HCT116 (cell line): ENCODE results near the gene ELAVL3. TPM values are rescaled to one million over a fixed set of nuclear protein-coding genes. Genes with fewer than 3 reads are reported as not detected.

Experiments
- ATAC-seq: fragments of 200-7000 bp; cut with Tn5 transposase; 2 replicates; pipeline ENCODE4 v1.9.1; 2020; ENCODE audit warnings: mild to moderate bottlenecking, moderate library complexity
- BruUV-seq: library from RNA; stranded (reverse); fragments of 400-500 nt; replicated peaks from 2 replicates; lab custom pipeline; 2021; lab: Mats Ljungman, UMichigan
- CTCF ChIA-PET: fragments of 300-600 bp; sonication (Branson Sonifier 250); formaldehyde crosslinking; loops from one replicate; lab custom pipeline; 2021; ENCODE audit warnings: antibody characterized with exemption; lab: Charles Lee
- POLR2A ChIA-PET: fragments of 300-600, 350-600 bp; sonication (Branson Sonifier 250); formaldehyde crosslinking; loops from one replicate; lab custom pipeline; 2021; ENCODE audit warnings: antibody characterized with exemption; lab: Charles Lee
- RAD21 ChIA-PET, 2 experiments: fragments of 300-600 bp; sonication (Branson Sonifier 250); formaldehyde crosslinking; loops; one replicate each; lab custom pipeline; 2023; ENCODE audit warnings: low total read pairs in 2 of 2; ENCODE audit not compliant: uncharacterized antibody in 2 of 2, unreplicated experiment in 2 of 2, low non-redundant PET in 1 of 2; lab: Charles Lee
- DNase-seq: peaks from one replicate; pipeline ENCODE4 v3.0.0-alpha.2; 2010; ENCODE audit warnings: low read depth, low spot score
- H2AFZ ChIP-seq: fragments of 200-600 bp; shearing (Covaris generic), sonication (generic); 2 replicates; pipeline ENCODE4 v1.6.1; 2017; ENCODE audit warnings: low read depth, mixed run types, mixed read lengths, antibody characterized with exemption, low read length; ENCODE audit not compliant: poor library complexity, severe bottlenecking
- H3K27ac ChIP-seq: 2 replicates; pipeline ENCODE4 v1.5.1; 2012; ENCODE audit warnings: low read depth, low read length
- H3K27me3 ChIP-seq: fragments of 200-600 bp; sonication (generic); 2 replicates; pipeline ENCODE4 v1.6.1; 2016; ENCODE audit warnings: mixed run types, low read length, mixed read lengths; ENCODE audit not compliant: insufficient read depth
- H3K36me3 ChIP-seq, 2 experiments: fragments of 200-500 bp in 1 of 2; fragments of 200-600 bp in 1 of 2; sonication (Bioruptor generic) in 1 of 2; sonication (generic) in 1 of 2; 2 replicates each; pipeline versions ENCODE4 v1.5.1 to v1.6.1; 2014 to 2016; ENCODE audit warnings: low read length in 2 of 2, inconsistent platforms in 1 of 2, mixed read lengths in 1 of 2, mixed run types in 1 of 2; ENCODE audit not compliant: insufficient read depth in 2 of 2, control insufficient read depth in 1 of 2
- H3K4me1 ChIP-seq, 2 experiments: fragments of 200-600 bp in 1 of 2; sonication (generic) in 1 of 2; 2 replicates each; pipeline versions ENCODE4 v1.5.1 to v1.6.1; 2012 to 2017; ENCODE audit warnings: low read length in 2 of 2, inconsistent platforms in 1 of 2, mild to moderate bottlenecking in 1 of 2, mixed read lengths in 1 of 2, mixed run types in 1 of 2, moderate library complexity in 1 of 2; ENCODE audit not compliant: insufficient read depth in 2 of 2, control insufficient read depth in 1 of 2
- H3K4me2 ChIP-seq: fragments of 200-600 bp; sonication (generic); 2 replicates; pipeline ENCODE4 v1.6.1; 2017; ENCODE audit warnings: mixed run types, low read length, mixed read lengths
- H3K4me3 ChIP-seq, 2 experiments: fragments of 200-600 bp in 1 of 2; sonication (generic) in 1 of 2; replicated peaks in 1 of 2; 2 replicates each; pipeline ENCODE4 v1.5.1; 2011 to 2016; ENCODE audit warnings: low read length in 2 of 2, control low read depth in 1 of 2, low read depth in 1 of 2, mild to moderate bottlenecking in 1 of 2, mixed read lengths in 1 of 2, mixed run types in 1 of 2
- H3K79me2 ChIP-seq: fragments of 200-600 bp; sonication (generic); 2 replicates; pipeline ENCODE4 v1.6.1; 2017; ENCODE audit warnings: mild to moderate bottlenecking, mixed run types, low read length, moderate library complexity, mixed read lengths; ENCODE audit not compliant: insufficient read depth
- H3K9ac ChIP-seq: fragments of 200-600 bp; sonication (generic); 2 replicates; pipeline ENCODE4 v1.6.1; 2016; ENCODE audit warnings: low read length, mixed read lengths
- H3K9me2 ChIP-seq: fragments of 200-600 bp; sonication (generic), shearing (Covaris generic); 2 replicates; pipeline ENCODE4 v1.6.1; 2017; ENCODE audit warnings: mixed run types, mild to moderate bottlenecking, moderate library complexity; ENCODE audit not compliant: insufficient read depth
- H3K9me3 ChIP-seq, 2 experiments: fragments of 200-500 bp in 1 of 2; fragments of 200-600 bp in 1 of 2; sonication (Bioruptor generic) in 1 of 2; sonication (generic) in 1 of 2; 2 replicates each; pipeline ENCODE4 v1.6.1; 2014 to 2017; ENCODE audit warnings: low read length in 2 of 2, mixed read lengths in 2 of 2, inconsistent platforms in 1 of 2, low read depth in 1 of 2, mild to moderate bottlenecking in 1 of 2, mixed run types in 1 of 2, moderate library complexity in 1 of 2; ENCODE audit not compliant: control insufficient read depth in 1 of 2, insufficient read depth in 1 of 2
- H4K20me1 ChIP-seq: fragments of 200-600 bp; sonication (generic), shearing (Covaris generic); 2 replicates; pipeline ENCODE4 v1.6.1; 2017; ENCODE audit warnings: mixed run types, mild to moderate bottlenecking, moderate library complexity; ENCODE audit not compliant: insufficient read depth
- CTCF ChIP-seq, 3 experiments: fragments of 200-600 bp in 1 of 3; sonication (generic) in 1 of 3; IDR thresholded peaks in 2 of 3; conservative IDR thresholded peaks in 1 of 3; 2 replicates each; pipeline ENCODE4 v1.5.1; 2012 to 2017; ENCODE audit warnings: low read depth in 2 of 3, low read length in 2 of 3, antibody characterized with exemption in 1 of 3, borderline replicate concordance in 1 of 3, control low read depth in 1 of 3, mild to moderate bottlenecking in 1 of 3, mixed read lengths in 1 of 3, mixed run types in 1 of 3, moderate library complexity in 1 of 3; ENCODE audit not compliant: insufficient read depth in 1 of 3
- EZH2 ChIP-seq: fragments of 200-600 bp; sonication (generic); IDR thresholded peaks from 2 replicates; pipeline ENCODE4 v1.6.1; 2017; ENCODE audit warnings: antibody characterized with exemption, mixed run types
- MAX ChIP-seq: IDR thresholded peaks from 2 replicates; pipeline ENCODE4 v1.6.1; 2012
- SIN3A ChIP-seq: IDR thresholded peaks from 2 replicates; pipeline ENCODE4 v1.6.1; 2012; ENCODE audit warnings: low read depth
- SP1 ChIP-seq: IDR thresholded peaks from 2 replicates; pipeline ENCODE4 v1.6.1; 2012; ENCODE audit warnings: low read depth
- ZBTB33 ChIP-seq: IDR thresholded peaks from 2 replicates; pipeline ENCODE4 v1.6.1; 2011; ENCODE audit warnings: mild to moderate bottlenecking, low read length, moderate library complexity; ENCODE audit not compliant: insufficient replicate concordance; ENCODE audit errors: extremely low read depth
- intact Hi-C: fragments of 100-400 bp; cut with micrococcal nuclease; formaldehyde crosslinking; loops from 2 replicates; pipeline ENCODE4 v1.10.0; 2022
- total RNA-seq: library from RNA; stranded (reverse); gene quantifications from one replicate; pipeline ENCODE4 v1.2.1, GENCODE V29; 2021; ENCODE audit not compliant: unreplicated experiment

Gene ELAVL3
- total RNA-seq, 1 experiment from 2014 or later = 0.05 TPM

GRCh38 chr19:11513946-11514345 is 33.1 kb upstream of the ELAVL3 start:
- H3K9me3 ChIP-seq = no peaks in the 10 kb centered on the region
- no TSS peak for BruUV-seq

More at GRCh38 chr19:11513946-11514345, 33.1 kb upstream of the ELAVL3 start:
- Histone ChIP-seq H3K79me2 (no peaks in the 10 kb centered on the region), H4K20me1 (no peaks in the 10 kb centered on the region), H2AFZ (no peak overlapping the region), H3K4me1 (no peaks in the 10 kb centered on the region), H3K27ac (no peak overlapping the region), H3K4me3 (no peak overlapping the region), H3K9ac (no peak overlapping the region), H3K4me2 (no peak overlapping the region), H3K9me2 (no peaks in the 10 kb centered on the region), H3K27me3 (no peaks in the 10 kb centered on the region), H3K36me3 (no peaks in the 10 kb centered on the region; a peak in 2 of 4 replicates)
- RAD21 ChIA-PET = no interaction called here
- no peak for ATAC-seq
- TF ChIP-seq ZBTB33 (no peak), SIN3A (no peak), SP1 (no peak), CTCF (IDR thresholded peaks at IDR 0.05 in 2 of 3, conservative IDR thresholded peaks at IDR 0.05 in 1 of 3; ENCODE audit: borderline replicate concordance in 1 of 3, insufficient read depth in 1 of 3, low read depth in 2 of 3, low read length in 2 of 3) (no peak), MAX (no peak), EZH2 (no peak)
- intact Hi-C loops = no loop called here
- CTCF ChIA-PET = no interaction called here
- DNase-seq = no peak
- POLR2A ChIA-PET = no interaction called here
